ENCODE results near the gene SLC10A7.

DNA sequence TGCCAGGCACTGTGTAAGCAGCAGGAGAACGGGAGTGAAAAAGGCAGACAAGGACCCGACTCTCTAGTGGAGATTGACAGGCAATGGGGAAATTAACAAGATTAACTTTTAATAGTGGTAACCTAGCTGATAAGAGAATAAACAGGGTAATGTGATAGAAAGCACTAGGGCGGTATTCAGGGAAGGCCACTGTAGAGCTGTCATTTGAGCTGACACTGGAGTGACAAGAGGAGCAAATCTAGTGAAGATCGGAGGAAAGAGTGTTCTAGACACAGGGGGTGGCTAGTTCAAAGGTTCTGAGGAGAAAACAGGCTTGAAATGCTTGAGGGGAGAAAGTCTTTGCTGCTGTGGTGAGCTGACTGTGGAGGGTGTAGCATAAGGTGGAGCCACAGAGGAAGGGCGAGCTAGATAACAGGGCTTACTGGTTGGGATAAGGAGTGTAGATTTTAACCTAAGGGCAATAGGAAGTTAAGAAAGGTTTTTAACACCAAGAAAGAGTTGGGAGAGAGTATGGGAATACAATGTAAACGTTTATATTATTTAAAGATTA lies 122.8 kb downstream of the SLC10A7 start:
- TF ChIP-seq, protein P1, sequence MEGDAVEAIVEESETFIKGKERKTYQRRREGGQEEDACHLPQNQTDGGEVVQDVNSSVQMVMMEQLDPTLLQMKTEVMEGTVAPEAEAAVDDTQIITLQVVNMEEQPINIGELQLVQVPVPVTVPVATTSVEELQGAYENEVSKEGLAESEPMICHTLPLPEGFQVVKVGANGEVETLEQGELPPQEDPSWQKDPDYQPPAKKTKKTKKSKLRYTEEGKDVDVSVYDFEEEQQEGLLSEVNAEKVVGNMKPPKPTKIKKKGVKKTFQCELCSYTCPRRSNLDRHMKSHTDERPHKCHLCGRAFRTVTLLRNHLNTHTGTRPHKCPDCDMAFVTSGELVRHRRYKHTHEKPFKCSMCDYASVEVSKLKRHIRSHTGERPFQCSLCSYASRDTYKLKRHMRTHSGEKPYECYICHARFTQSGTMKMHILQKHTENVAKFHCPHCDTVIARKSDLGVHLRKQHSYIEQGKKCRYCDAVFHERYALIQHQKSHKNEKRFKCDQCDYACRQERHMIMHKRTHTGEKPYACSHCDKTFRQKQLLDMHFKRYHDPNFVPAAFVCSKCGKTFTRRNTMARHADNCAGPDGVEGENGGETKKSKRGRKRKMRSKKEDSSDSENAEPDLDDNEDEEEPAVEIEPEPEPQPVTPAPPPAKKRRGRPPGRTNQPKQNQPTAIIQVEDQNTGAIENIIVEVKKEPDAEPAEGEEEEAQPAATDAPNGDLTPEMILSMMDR (IDR thresholded peaks at IDR 0.05; ENCODE audit: insufficient read depth, low read depth, low read length) = no peak
- no peak for TF ChIP-seq EZH2 (IDR thresholded peaks at IDR 0.05; ENCODE audit: insufficient read depth, low read length)
